ENCODE data around the gene LARP1. TPM values are rescaled to one million over a fixed set of nuclear protein-coding genes. Genes with fewer than 3 reads are reported as not detected.

LARP1 gene
- total RNA-seq, 4 donors from 2014 or later = 79.7 to 128 (median 101) TPM

DNA sequence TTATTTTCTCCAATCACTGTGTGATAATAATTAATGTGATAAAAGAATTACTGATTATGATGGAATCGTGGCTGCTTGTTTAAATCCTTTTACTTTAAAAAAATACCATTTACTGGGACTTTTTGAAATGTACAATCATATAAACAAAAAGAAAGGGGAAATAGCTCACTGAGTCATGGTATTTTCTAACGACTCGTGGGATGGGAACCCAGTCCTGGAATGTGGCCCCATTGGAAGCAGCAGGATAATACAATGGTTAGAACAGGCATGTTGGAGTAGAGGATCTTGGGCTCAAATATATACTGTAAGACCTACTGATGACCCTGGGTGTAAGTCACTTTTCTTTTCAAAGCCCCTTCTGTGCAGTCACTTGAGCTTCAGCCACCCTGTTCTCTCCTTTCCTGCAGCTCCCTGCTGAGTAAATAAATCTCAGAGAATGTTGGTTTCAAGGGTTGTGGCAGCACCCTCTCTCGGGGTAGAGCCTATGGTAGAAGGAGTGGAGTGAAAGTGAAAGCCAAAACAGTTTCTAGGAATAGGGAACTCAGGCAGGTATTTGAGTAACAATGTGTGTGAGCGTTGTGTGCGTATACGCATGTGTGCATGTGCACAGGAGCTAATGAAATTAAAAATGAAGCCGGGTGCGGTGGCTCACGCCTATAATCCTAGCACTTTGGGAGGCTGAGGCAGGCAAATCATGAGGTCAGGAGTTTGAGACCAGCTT lies 40.8 kb upstream of the LARP1 start:
- intact Hi-C loops (cut with DNase I) = no loop called here
- H3K9me3 ChIP-seq = no peaks in the 10 kb centered on the region
- H3K4me1 ChIP-seq = peaks cover 4 to 24% (median 20%) of the 10 kb centered on the region in 4 donors
- TF ChIP-seq EP300 (IDR thresholded peaks at IDR 0.05) (no peak), POLR2AphosphoS5 (IDR thresholded peaks at IDR 0.05) (no peak), POLR2A (IDR thresholded peaks at IDR 0.05; ENCODE audit: low read depth) (no peak)
- 59% methylated on average over 10 of the region's 10 CpGs for WGBS
- H3K4me3 ChIP-seq = peak overlapping the region in 3 of 4 donors; percentile 7 to 18 (median 8)
- peak overlapping the region in 2 of 4 donors; percentile 17 to 28 for H3K27ac ChIP-seq (replicated peaks in 1 of 4)
- no peak for DNase-seq (ENCODE audit: extremely low spot score)
- H3K27me3 ChIP-seq = no peaks in the 10 kb centered on the region
- H3K36me3 ChIP-seq = no peaks in the 10 kb centered on the region

DNA sequence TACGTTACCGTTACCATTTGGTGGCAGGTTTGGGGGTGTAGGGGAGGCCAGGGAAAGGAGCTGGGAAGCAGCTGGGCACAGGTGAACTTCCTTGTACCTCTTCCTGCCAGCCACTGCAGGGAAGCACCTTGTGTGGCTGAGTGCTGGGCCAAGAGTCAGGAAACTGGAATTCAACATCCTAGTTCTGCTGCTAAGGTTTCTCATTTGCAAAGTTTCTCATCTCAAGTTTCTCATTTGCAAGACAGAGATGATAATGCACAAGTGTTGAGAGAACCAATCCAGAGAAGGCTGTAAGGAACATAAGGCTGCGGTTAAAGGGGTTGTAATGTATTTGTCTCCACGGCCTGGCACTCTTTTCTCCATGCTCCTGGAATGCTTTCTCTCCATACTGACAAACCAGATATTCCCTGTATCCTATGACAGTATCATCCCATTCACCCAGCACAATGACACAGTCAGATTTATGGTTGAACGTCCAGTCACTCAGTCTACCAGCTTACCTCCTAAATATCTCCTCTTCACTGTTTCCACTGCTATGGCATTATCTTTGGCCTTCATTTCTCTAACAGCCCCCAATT lies 33.6 kb upstream of the LARP1 start:
- Histone ChIP-seq H3K27me3 (no peaks in the 10 kb centered on the region), H3K4me3 (no peak overlapping the region), H3K4me1 (no peaks in the 10 kb centered on the region), H3K36me3 (no peaks in the 10 kb centered on the region), H3K9me3 (no peaks in the 10 kb centered on the region), H3K27ac (replicated peaks in 1 of 4) (no peak overlapping the region)
- no peak for DNase-seq (ENCODE audit: extremely low spot score)
- intact Hi-C loops (cut with DNase I) = no loop called here
- WGBS = 80% methylated on average over 5 of the region's 5 CpGs
- no peak for TF ChIP-seq EP300 (IDR thresholded peaks at IDR 0.05)
- TF ChIP-seq, protein P1, sequence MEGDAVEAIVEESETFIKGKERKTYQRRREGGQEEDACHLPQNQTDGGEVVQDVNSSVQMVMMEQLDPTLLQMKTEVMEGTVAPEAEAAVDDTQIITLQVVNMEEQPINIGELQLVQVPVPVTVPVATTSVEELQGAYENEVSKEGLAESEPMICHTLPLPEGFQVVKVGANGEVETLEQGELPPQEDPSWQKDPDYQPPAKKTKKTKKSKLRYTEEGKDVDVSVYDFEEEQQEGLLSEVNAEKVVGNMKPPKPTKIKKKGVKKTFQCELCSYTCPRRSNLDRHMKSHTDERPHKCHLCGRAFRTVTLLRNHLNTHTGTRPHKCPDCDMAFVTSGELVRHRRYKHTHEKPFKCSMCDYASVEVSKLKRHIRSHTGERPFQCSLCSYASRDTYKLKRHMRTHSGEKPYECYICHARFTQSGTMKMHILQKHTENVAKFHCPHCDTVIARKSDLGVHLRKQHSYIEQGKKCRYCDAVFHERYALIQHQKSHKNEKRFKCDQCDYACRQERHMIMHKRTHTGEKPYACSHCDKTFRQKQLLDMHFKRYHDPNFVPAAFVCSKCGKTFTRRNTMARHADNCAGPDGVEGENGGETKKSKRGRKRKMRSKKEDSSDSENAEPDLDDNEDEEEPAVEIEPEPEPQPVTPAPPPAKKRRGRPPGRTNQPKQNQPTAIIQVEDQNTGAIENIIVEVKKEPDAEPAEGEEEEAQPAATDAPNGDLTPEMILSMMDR (IDR thresholded peaks at IDR 0.05) = no peak
- no peak for TF ChIP-seq POLR2AphosphoS5 (IDR thresholded peaks at IDR 0.05)
- no peak for TF ChIP-seq POLR2A (IDR thresholded peaks at IDR 0.05; ENCODE audit: low read depth)

DNA sequence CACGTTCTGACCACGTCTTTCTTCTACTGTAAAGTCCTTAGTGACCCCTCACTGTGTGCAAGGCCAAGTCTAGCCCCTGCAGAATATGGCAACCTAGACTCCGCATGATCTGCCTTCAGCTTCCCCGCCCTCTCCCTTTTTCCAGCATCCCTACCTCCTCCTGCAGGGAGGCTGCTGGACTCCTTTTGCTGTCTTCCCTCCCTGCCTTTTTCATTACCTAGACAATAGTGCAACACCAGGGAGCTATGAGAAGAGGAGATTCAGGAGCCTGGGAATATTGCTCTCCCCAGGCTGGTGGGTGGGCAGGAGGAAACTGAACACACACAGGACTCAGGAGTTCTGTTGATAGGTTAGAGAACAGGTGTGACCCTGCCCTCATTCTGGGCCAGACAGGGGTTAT lies 33.1 kb upstream of the LARP1 start:
- intact Hi-C loops (cut with DNase I) = no loop called here
- TF ChIP-seq, protein P1 (IDR thresholded peaks at IDR 0.05) = no peak
- no peak for TF ChIP-seq EP300 (IDR thresholded peaks at IDR 0.05)
- 91% methylated on average over 4 of the region's 4 CpGs for WGBS
- Histone ChIP-seq H3K9me3 (no peaks in the 10 kb centered on the region), H3K4me1 (no peaks in the 10 kb centered on the region), H3K4me3 (no peak overlapping the region), H3K27ac (replicated peaks in 1 of 4) (no peak overlapping the region), H3K36me3 (no peaks in the 10 kb centered on the region), H3K27me3 (no peaks in the 10 kb centered on the region)
- DNase-seq (ENCODE audit: extremely low spot score) = no peak

DNA sequence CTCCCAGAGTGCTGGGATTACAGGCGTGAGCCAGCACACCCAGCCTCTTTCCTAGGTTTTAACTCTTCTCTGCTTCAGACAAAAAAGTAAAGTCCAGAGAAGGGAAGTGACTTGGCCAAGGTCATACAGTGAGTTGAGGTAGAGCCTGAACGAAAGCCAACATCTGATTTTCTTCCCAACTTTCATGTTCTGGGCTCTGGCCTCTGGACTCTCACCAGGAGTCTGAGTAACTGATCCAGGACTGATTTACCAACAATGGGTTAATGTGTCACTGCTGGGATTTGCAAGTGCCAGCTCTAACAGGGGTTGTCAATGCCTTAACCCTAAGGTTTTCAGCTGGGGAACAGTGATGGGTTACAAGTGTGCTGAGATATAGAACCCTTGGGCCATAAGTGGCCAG lies 32.2 kb upstream of the LARP1 start:
- WGBS = 100% methylated on average over 2 of the region's 2 CpGs

More for the DNA sequence above, 32.2 kb upstream of the LARP1 start:
- Histone ChIP-seq H3K4me1 (no peaks in the 10 kb centered on the region), H3K36me3 (no peaks in the 10 kb centered on the region), H3K27me3 (no peaks in the 10 kb centered on the region), H3K4me3 (no peak overlapping the region), H3K9me3 (no peaks in the 10 kb centered on the region), H3K27ac (replicated peaks in 1 of 4) (no peak overlapping the region)
- TF ChIP-seq POLR2AphosphoS5 (IDR thresholded peaks at IDR 0.05) = no peak
- no peak for TF ChIP-seq EP300 (IDR thresholded peaks at IDR 0.05)
- TF ChIP-seq, protein P1 (IDR thresholded peaks at IDR 0.05) = no peak
- no peak for TF ChIP-seq POLR2A (IDR thresholded peaks at IDR 0.05; ENCODE audit: low read depth)
- no peak for DNase-seq (ENCODE audit: extremely low spot score)
- intact Hi-C loops (cut with DNase I) = no loop called here

Data from esophagus muscularis mucosa (tissue), 4 donors.